ENCODE measurements around the gene PTPRD.

The PTPRD gene

DNA sequence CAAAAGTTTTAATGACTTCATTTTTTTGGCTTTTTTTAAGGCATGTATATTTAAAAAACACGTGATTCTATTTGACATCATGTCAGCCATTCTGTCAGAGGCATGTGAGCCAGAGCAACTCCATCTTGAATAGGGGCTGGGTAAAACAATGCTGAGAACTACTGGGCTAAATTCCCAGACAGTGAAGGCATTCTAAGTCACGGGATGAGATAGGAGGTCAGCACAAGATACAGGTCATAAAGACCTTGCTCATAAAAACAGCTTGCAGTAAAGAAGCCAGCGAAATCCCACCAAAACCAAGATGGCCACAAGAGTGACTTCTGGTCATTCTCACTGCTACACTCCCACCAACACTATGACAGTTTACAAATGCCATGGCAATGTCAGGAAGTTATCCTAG lies 1812.6 kb downstream of the PTPRD start:
- no peak for DNase-seq

DNA sequence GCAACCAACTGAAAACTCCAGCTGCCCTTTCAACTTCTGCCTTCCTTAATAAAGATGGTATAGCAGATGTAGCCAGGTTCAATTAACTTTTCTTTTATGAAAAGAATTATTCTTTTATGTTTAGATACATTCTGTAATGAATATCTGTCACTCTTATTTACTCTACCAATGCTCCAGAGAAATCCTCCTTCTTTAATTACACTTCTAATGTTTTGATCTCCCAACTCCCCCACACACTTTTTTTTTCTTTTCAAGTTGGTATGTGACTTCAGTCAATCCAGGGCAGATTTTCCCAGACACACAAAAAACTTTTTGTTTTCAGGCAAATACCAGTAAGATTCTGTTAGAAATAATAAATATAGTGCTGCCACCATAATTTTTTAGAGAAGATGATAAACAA lies 1813.2 kb downstream of the PTPRD start:
- DNase-seq, result no peak

DNA sequence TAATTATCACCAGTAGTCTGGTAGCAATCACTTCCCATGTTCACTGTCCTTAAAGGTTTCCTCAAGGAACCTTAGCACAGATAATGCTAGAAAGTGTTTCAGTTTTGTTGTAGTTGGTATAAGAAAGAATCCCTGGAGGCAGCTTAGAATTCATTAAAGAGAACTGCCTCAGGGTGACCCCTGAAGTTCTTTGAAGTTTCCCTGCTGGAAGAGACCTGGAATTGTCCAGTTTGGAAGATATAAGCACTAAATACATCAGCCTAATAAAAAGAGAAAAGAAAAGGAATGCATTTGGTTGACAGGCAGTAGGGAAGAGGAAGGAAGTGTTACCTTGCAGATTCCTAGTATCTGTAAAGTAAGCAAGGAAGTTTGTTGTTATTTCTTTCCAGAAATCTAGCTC lies 1813.6 kb downstream of the PTPRD start:
- DNase-seq, result no peak

DNA sequence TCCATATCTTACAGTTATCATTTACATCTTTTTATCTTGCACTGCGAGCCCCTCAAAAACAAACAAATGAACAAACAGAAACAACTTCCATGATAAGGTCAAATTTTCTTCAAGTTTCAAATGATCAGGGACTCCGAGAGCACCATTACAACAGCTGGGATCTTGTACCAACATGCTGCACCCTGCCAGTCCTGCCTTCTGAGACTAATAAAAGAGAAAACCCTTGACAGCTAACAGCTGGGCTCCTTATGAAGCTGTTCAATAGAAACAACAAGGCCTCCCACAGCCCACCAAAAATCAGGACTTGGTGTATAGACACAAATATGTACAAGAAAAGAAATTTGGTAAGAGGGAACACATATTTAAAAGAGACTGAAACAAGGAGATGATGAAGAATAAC lies 1828.0 kb downstream of the PTPRD start:
- peak; percentile 44 for DNase-seq

DNA sequence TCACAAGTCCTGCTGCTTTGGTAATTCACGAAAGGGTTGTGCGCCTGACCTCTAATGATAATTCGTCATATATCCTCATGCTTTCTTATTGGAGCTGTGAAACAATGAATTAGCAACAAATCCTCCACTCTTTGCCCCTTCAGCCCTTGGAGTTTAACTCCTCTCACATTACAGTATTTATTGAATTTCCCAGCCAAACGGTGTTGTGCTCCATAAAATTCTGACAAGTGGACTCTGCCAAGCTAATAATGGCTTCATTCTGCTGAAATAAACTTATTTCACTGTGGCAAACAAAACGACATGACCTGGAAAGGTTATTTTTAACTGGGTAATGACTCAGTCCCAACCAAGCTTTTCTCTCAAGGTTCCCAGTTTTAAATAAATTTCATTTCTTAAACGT lies 1828.9 kb downstream of the PTPRD start:
- no peak for DNase-seq

DNA sequence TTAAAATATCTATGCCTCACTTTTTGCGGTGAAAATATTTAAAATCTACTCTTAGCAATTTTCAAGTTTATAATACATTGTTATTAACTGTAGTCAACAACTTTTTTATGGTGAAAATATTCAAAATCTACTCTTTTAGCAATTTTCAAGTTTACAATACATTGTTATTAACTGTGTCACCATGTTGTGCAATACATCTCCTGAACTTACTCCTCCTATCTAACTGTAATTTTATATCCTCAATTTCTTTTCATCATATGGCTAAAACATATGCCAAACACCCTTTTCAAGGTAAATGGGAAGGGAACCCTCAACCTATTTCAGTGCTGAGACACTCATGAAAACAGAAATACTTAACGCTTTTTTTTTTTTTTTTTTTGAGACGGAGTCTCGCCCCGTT lies 1830.6 kb downstream of the PTPRD start:
- no peak for DNase-seq

DNA sequence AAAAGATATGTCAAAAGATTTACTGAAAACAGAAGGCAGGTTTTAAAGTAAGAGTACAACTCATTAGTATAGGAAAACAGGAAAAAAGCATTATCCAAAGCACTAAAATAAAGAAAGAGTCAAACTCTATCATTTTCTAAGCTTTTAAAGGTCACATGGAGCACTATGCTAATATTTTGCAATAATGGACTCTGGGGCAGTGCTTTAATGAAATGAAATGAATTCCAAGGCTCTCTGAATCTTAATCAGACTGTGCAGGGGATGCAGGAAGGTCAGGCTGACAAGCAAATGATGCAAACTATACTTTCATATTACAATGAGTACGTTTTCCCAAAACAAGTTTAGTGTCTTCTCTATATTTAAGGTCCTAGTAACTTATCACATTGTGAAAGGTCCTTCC lies 1831.3 kb downstream of the PTPRD start:
- no peak for DNase-seq

DNA sequence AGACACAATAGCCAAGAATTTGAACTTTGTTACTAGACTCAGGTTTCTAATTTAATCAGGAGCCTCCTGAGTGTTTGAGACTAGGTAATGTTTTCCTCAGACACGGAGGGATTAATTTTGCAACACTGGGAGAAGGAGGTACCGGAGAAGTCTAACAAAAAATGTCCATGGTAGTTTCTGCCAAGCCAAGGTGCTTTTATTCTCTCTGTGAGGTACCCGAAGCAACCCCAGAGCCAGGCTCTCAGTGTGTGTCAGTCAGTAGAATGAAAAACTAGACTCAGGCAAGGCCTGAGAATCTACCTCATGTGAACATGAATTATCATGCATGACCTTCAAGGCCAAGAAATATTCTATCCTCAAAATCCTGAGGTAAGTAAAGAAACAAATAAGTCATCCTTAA lies 1832.4 kb downstream of the PTPRD start:
- DNase-seq, result no peak

DNA sequence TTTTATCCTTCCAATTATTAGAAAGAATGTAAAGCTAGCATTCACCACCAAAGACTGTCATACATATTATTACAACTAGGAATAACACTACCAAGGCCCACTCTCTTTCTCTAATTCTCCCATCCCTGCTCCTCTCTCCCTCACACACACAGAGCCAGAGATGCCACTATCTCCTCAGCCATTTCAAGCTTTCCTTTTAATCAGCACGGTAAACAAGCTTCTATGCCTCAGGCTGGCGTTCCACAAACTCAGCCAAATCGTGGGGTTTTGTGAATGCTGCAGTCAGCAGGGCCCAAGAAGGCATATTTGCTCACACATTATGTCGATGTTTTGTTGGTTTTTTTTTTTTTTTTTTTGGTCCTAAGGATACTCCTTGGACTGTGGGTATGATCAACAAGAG lies 1833.3 kb downstream of the PTPRD start:
- DNase-seq, result no peak

DNA sequence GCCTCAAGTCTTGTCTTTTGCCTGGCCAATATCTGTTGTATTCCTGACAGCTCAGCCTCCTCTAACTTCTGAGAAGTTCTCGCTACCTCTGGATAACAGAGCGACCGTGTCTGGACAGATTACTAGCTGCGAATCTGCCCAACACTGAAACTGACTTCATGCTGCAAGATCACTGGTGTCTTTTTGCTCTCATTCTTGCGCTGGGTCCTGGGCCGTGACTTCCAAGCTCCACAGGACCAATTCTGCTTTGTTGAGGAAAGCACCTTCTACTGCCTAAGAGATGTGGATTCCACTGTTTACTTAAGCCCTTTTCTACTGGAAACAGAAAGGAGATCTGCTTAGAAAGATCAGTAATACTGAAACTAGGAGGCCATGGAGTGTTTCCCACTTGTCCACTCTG lies 1834.4 kb downstream of the PTPRD start:
- DNase-seq, result no peak

DNA sequence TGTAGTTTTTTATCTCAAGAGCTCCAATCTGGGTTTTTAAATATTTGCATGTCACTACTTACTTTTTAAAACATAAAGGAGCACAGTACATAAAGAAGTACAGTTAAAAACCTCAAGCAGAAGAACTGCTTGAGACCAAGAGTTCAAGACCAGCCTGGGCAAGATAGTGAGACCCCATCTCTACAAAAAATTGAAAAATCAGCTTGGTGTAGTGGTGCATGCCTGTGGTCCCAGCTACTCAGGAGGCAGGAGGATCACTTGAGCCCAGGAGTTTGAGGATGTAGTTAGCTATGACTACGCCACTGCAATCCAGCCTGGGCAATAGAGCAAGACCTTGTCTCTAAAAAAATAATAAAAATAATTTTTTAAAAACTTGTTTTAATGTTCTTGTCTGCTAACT lies 1840.5 kb downstream of the PTPRD start:
- no peak for DNase-seq

DNA sequence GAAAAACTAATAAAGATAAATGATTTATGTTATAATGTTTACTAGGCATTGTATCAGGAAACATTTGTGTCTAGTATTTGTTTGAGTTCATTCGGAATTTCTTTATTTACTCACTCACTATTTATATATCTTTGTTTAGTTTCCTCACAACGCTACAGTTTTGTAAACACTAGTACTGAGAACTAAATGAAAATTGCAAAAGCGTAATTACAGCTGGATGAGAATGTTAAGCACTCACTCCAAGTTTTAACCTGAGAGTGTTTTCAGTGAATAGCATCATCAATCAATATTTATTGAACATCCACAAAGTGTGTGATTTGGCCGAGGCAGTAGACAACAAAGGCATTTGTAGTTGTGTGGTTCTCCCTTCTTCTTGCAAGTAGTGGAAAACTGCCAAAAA lies 1843.6 kb downstream of the PTPRD start:
- no peak for DNase-seq

DNA sequence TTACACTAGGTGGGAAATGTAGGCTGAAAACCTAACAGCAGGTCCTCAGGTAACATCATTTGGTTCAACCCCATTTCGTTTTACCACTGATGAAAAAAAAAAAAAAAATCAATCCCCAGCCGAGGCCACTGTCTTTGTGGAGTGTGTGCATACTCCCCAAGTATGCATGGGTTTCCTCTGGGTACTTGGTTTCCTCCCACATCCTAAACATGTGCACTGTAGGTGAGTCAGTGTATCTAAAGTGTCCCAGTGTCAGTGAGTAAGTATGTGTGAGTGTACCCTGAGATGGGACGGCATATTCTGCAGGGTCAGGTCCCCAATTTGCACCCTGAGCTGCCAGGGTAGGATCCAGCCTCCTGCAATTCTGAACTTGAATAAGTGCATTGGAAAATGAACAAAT lies 1846.7 kb downstream of the PTPRD start:
- DNase-seq, result no peak

DNA sequence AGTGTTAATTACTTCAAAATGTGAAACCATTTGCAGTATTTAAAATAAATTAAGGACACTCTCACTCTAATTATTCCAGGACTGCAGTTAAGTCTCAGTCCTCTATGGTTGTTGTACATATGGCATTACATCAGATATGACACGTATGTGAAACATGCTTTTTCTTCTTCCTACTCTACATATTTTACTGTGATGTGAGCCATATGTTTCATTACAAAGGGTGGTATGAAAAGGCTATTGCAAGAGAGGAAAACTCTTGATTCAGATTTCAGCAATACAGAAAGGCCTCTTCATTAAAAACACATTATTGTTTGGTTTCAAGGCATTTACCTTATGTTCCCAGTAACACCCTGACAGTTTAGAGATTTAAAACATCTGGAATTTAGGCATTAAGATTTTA lies 1848.8 kb downstream of the PTPRD start:
- DNase-seq, result no peak

DNA sequence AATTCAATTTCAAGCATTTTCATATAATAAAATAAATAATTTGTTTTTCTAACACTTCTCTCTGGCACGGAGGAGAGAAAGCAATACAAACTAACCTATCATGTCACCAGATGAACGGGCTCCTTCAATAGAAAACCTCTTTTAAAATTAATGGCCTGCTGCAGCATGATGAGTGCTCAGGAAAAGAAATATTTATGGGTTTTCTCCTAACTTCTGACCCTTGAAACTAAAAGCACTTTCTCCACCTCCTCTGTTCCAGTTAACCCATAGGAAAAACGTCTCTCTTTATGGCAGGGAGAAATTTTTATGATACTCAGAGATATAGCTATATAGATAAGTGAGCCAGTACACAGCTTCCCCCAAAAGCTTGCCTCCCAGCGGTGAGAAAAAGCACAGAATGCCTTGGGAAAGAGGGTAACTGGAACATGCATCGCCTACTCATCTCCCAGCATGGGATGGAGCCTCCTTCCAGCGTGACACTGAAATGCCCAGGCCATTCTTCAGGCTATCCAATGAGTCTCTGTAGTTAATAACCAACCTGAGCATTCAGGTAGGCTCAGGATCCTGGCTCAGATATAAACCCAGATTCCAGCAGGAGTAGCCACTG lies 1850.2 kb downstream of the PTPRD start:
- DNase-seq, result no peak

DNA sequence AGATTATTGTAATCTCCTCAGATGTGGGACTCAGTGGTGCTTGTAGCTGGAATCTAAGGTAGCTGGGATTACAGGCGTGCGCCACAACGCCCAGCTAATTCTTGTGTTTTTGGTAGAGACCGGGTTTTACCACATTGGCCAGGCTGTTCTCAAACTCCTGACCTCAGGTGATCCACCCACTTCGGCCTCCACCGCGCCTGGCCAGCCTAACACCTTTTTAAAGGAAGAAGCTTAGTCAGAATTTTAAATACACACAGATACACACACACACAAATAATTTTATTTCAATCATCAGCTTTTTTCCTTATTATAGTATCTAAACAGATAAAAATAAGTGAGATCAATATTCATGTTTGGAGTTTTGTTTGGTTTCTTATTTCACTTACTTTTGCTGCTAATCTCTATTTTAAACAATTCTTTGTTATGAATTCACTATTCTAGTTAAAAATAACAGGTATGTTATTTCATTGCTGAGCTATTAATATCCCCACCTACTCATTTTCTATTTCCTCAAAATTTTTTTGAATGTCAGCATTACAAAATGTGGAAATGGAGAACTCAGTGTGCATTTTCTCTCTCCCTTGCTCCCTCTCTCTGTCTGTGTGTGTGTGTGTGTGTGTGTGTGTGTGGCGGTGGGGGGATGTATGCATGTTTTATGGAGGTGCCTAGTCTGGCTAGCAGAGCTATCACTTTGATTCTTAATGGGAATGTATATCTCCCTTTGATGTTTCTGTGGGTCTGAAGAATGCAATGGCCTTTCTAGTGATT lies 1852.6 kb downstream of the PTPRD start:
- no peak for DNase-seq

DNA sequence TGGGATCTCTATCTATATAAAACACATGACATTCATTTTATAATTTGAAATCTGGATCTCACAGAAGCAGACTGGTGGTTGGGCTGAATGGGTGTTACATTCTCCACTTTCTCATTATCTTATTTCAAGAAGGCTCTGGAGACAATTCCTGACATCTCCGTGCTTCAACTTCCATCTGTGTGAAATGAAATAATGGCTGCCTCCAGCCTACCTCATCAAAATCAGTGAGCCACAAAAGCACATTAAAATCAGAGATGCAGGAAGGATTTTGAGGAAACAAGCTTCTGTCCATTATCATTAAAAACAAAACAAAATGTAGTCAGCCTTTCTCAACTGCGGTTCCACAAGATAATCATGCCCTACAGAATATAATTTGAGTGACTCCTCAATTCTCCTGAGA lies 1854.9 kb downstream of the PTPRD start:
- no peak for DNase-seq

DNA sequence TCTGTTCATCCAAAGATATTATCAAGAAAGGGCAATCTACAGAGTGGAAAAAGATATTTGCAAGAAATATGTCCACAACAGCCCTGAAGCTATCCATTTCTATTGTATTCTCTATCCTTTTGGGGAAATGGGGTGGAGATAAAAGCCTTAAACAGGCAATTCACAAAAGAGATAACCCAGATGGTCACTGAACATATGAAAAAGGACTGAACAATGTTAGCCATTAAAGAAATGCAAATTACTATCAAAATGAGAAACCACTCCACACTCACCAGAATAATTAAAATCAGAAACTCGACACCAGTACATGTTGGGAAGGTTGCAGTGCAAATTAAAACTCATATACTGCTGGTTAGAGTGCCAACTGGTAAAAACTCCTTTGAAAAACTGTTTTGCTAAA lies 1858.1 kb downstream of the PTPRD start:
- DNase-seq, result no peak

DNA sequence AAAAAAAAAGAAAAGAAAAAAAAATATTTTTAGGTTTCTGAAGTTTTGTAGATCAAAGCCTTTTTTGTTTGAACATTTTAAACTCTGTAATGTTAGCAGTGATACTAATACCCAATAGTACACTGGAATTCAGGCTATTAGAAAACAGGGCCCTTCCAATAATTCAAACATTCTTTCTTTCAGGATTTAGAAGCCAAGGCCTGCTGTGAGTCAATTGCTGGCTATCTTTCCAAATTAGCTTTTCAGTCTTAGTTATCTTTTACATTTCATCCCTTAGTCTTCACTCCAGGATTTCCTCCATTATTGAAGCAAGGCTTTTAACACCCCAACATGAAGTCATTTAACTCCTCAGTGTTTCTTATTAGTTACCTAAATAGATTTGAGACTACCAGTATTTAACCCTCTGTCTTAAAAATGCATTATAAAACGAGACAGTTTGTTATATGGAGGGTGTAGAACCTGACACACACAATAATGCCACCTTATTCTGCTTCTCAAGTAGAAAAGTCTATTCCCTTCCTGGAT lies 1861.3 kb downstream of the PTPRD start:
- DNase-seq, result no peak

DNA sequence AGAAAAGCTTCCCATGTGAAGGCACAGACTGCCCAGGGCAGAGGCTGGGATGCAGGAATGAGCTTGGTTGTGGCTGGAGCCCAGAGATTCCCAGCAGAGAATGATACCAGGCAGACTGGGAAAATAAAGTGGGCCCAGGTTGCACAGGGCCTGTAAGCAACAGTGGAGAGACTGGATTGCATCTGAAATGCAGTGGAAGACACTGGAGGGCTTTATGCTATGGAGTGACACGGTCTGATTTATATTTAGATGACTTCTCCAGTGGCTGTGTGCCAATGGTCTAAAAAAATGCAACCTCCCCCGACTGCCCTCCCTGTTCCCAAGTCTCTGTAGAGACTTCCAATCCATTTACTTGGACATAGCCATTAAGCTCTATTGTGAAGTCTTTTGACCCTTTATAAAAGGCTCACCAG lies 1862.2 kb downstream of the PTPRD start:
- DNase-seq, result no peak

DNA sequence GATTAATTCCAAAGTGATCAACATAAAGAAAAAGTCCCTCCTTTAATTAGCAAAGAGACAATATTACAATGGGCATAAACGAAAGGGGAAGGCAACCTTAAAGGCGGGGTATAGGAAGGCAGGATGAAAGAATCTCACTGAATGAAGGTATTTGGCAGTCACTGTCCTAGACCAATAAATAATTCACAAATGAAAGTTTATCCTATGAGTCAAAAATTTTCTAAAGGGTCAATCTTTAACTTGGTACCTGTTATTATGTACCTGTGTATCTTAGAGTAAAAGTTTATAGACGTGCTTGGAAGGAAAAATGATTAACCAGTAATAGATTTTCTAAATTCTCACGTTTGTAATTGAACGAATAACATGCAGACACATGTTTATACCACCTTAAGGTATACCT lies 1867.5 kb downstream of the PTPRD start:
- no peak for DNase-seq

DNA sequence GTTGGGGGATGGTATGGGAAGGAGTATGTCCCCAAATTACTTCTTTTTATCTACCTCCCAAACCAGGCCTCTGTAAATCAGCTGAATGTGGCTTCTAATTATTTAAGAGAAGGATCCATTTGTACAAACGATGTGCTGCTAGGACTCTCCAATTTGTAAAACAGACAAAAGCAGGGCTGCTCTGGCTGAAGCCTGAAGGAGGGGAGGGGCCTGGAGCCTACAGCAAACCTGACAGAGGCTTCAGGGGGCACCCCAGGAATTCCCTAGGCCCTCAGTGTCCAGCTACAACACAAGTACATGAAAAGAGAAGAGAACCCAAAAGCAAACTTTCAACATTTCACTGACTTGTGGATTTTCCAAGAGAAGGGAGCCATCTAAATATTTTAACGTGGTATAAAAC lies 1873.9 kb downstream of the PTPRD start:
- DNase-seq, result no peak

DNA sequence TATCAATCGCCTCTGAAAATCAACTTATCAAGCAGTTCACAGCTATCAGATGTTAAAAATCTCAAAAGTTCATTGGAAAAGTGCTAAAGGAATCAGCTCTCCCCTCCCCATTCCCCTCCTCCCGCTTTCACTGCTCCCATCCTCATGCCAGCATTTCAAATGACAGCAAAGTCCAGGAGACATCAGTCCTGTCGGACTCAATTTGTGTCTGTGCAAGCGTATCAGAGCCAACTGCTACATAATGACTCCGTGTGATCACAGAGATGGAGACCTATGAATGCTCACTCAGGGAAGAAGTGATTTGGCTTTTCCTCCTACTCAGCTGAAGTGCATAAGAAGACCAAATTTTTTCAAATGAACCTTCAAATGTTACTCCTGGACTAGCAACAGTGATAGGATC lies 1876.0 kb downstream of the PTPRD start:
- DNase-seq, result no peak

DNA sequence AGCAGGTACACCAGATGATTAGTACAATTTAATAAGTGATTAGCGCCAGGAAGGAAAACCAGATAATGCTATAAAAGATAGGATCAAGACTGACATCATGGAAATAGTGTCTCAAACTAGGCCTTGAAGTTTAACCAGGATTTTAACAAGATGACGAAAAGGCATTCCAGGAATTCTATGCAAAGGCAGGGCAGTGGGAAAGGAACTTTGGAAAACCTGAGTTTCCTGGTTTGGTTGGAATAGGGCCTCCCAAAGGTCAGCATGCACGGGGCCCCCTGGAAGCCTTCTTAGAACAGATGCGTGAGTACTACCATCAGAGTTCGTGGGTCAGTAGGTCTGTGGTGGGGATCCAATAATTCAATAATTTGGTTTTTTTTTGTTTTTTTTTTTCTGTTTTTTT lies 1878.0 kb downstream of the PTPRD start:
- DNase-seq, result no peak
